SK-N-SH (cell line): ENCODE results near the gene PIK3R5.

ENCODE experiments used
- EP300 ChIP-seq, 2 experiments: IDR thresholded peaks; 2 replicates each; pipeline versions ENCODE4 v1.4.0 to v1.6.1; 2012; ENCODE audit warnings: borderline replicate concordance in 1 of 2, low read depth in 1 of 2, low read length in 1 of 2
- EZH2phosphoT487 ChIP-seq: fragments of 200-600 bp; sonication (generic); IDR thresholded peaks from 2 replicates; pipeline ENCODE4 v1.6.1; 2017; ENCODE audit warnings: low read depth, mixed run types, mild to moderate bottlenecking, antibody characterized with exemption, moderate library complexity, borderline replicate concordance
- GABPA ChIP-seq: IDR thresholded peaks from 2 replicates; pipeline ENCODE4 v1.4.0; 2012; ENCODE audit warnings: low read depth, mild to moderate bottlenecking
- JUND ChIP-seq: IDR thresholded peaks from 2 replicates; pipeline ENCODE4 v1.4.0; 2012
- MXI1 ChIP-seq: IDR thresholded peaks from 2 replicates; pipeline ENCODE4 v1.6.1; 2012; ENCODE audit warnings: mild to moderate bottlenecking, low read depth, low read length, improper control_type of control experiment
- NFIC ChIP-seq: IDR thresholded peaks from 2 replicates; pipeline ENCODE4 v1.4.0; 2012; ENCODE audit warnings: borderline replicate concordance
- POLR2AphosphoS5 ChIP-seq: IDR thresholded peaks from 2 replicates; pipeline ENCODE4 v1.6.1; 2012; ENCODE audit warnings: low read depth, low read length
- RAD21 ChIP-seq: IDR thresholded peaks from 2 replicates; pipeline ENCODE4 v1.6.1; 2012; ENCODE audit warnings: mild to moderate bottlenecking, low read length
- TCF12 ChIP-seq: IDR thresholded peaks from 2 replicates; pipeline ENCODE4 v1.4.0; 2012
- YY1 ChIP-seq: IDR thresholded peaks from 2 replicates; pipeline ENCODE4 v1.4.0; 2012; ENCODE audit warnings: low read depth, mild to moderate bottlenecking
- TF ChIP-seq, protein P1 (sequence below): fragments of 200-600 bp; sonication (generic); IDR thresholded peaks from 2 replicates; pipeline ENCODE4 v1.6.1; 2017; ENCODE audit warnings: antibody characterized with exemption, mild to moderate bottlenecking, moderate library complexity
- TF ChIP-seq, protein P2 (sequence below): fragments of 150-350 bp; IDR thresholded peaks from 2 replicates; pipeline ENCODE4 v1.6.1; 2017; ENCODE audit warnings: antibody characterized with exemption, low read length, low read depth, borderline replicate concordance
- TF ChIP-seq, protein P3 (sequence below): IDR thresholded peaks from 2 replicates; pipeline ENCODE4 v1.4.0; 2012; ENCODE audit warnings: low read depth
- TF ChIP-seq, protein P4 (sequence below): IDR thresholded peaks from 2 replicates; pipeline ENCODE4 v1.6.1; 2012; ENCODE audit warnings: mild to moderate bottlenecking, low read depth, low read length, moderate library complexity

DNA sequence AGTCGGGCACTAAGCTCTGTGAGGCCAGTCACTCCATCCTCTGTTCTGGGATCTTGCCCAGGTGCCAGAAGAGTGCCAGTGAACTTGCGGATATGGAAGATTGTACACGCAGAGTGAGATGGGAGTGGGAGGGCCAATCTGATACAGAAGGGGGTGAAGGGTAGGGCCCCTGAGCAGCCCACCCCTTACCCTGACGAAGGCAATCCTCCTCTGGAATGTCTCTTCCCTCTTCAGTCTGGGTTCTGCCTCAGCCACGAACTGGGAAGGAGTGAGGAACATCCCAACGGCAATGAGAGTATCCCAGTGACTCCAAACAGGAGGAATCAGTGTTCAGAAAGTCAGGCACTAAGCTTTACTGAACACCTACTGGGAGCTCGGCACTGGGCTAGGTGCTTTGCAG is 86.1 kb downstream of the PIK3R5 start:
- TF ChIP-seq, protein P1, sequence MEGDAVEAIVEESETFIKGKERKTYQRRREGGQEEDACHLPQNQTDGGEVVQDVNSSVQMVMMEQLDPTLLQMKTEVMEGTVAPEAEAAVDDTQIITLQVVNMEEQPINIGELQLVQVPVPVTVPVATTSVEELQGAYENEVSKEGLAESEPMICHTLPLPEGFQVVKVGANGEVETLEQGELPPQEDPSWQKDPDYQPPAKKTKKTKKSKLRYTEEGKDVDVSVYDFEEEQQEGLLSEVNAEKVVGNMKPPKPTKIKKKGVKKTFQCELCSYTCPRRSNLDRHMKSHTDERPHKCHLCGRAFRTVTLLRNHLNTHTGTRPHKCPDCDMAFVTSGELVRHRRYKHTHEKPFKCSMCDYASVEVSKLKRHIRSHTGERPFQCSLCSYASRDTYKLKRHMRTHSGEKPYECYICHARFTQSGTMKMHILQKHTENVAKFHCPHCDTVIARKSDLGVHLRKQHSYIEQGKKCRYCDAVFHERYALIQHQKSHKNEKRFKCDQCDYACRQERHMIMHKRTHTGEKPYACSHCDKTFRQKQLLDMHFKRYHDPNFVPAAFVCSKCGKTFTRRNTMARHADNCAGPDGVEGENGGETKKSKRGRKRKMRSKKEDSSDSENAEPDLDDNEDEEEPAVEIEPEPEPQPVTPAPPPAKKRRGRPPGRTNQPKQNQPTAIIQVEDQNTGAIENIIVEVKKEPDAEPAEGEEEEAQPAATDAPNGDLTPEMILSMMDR: no peak
- no peak for TF ChIP-seq NFIC
- TF ChIP-seq YY1: no peak
- no peak for TF ChIP-seq POLR2AphosphoS5
- no peak for TF ChIP-seq RAD21
- no peak for TF ChIP-seq EP300 (IDR thresholded peaks at IDR 0.05; ENCODE audit: borderline replicate concordance in 1 of 2, low read depth in 1 of 2, low read length in 1 of 2)
- TF ChIP-seq EZH2phosphoT487: no peak; the same call in 1 of the 2 replicates
- no peak for TF ChIP-seq GABPA
- no peak for TF ChIP-seq JUND
- no peak for TF ChIP-seq MXI1
- TF ChIP-seq, protein P2, sequence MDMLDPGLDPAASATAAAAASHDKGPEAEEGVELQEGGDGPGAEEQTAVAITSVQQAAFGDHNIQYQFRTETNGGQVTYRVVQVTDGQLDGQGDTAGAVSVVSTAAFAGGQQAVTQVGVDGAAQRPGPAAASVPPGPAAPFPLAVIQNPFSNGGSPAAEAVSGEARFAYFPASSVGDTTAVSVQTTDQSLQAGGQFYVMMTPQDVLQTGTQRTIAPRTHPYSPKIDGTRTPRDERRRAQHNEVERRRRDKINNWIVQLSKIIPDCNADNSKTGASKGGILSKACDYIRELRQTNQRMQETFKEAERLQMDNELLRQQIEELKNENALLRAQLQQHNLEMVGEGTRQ: no peak
- TF ChIP-seq, protein P3, sequence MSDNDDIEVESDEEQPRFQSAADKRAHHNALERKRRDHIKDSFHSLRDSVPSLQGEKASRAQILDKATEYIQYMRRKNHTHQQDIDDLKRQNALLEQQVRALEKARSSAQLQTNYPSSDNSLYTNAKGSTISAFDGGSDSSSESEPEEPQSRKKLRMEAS: no peak
- TF ChIP-seq TCF12: no peak
- TF ChIP-seq, protein P4, sequence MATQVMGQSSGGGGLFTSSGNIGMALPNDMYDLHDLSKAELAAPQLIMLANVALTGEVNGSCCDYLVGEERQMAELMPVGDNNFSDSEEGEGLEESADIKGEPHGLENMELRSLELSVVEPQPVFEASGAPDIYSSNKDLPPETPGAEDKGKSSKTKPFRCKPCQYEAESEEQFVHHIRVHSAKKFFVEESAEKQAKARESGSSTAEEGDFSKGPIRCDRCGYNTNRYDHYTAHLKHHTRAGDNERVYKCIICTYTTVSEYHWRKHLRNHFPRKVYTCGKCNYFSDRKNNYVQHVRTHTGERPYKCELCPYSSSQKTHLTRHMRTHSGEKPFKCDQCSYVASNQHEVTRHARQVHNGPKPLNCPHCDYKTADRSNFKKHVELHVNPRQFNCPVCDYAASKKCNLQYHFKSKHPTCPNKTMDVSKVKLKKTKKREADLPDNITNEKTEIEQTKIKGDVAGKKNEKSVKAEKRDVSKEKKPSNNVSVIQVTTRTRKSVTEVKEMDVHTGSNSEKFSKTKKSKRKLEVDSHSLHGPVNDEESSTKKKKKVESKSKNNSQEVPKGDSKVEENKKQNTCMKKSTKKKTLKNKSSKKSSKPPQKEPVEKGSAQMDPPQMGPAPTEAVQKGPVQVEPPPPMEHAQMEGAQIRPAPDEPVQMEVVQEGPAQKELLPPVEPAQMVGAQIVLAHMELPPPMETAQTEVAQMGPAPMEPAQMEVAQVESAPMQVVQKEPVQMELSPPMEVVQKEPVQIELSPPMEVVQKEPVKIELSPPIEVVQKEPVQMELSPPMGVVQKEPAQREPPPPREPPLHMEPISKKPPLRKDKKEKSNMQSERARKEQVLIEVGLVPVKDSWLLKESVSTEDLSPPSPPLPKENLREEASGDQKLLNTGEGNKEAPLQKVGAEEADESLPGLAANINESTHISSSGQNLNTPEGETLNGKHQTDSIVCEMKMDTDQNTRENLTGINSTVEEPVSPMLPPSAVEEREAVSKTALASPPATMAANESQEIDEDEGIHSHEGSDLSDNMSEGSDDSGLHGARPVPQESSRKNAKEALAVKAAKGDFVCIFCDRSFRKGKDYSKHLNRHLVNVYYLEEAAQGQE: no peak
